Activated naive CD4-positive, alpha-beta T cell treated with anti-CD3 and anti-CD28 coated beads for 36 hours (primary cell): ENCODE measurements around the gene ITPRIP. TPM values are rescaled to one million over a fixed set of nuclear protein-coding genes. Genes with fewer than 3 reads are reported as not detected.

Source experiments
- CTCF ChIA-PET: fragments of 350-600 bp; sonication (Branson Sonifier 250); formaldehyde crosslinking; loops from one replicate; lab custom pipeline; 2021; ENCODE audit warnings: antibody characterized with exemption; lab: Charles Lee
- DNase-seq: peaks from one replicate; pipeline ENCODE4 v3.0.0-alpha.2; 2020
- H3K27ac Mint-ChIP-seq: one replicate; pipeline ENCODE4 v1.8.0; 2021; ENCODE audit warnings: mild to moderate bottlenecking, mixed read lengths
- H3K27me3 Mint-ChIP-seq: one replicate; pipeline ENCODE4 v1.8.0; 2021; ENCODE audit warnings: low read depth, mixed read lengths
- H3K36me3 Mint-ChIP-seq: one replicate; pipeline ENCODE4 v1.8.0; 2021; ENCODE audit warnings: low read depth, mixed read lengths
- H3K4me1 Mint-ChIP-seq: one replicate; pipeline ENCODE4 v1.8.0; 2021; ENCODE audit warnings: low read depth, mixed read lengths
- H3K4me3 Mint-ChIP-seq: one replicate; pipeline ENCODE4 v1.8.0; 2021; ENCODE audit warnings: mild to moderate bottlenecking, moderate library complexity, mixed read lengths
- H3K9me3 Mint-ChIP-seq: one replicate; pipeline ENCODE4 v1.8.0; 2021; ENCODE audit warnings: mixed read lengths
- intact Hi-C: fragments of 100-400 bp; cut with micrococcal nuclease; formaldehyde crosslinking; loops from one replicate; pipeline ENCODE4 v1.15.1; 2023
- total RNA-seq, 2 experiments: library from RNA; stranded (reverse); gene quantifications; one replicate each; pipeline ENCODE4 v1.2.3, GENCODE V29; 2021

Gene ITPRIP
- total RNA-seq, 2 experiments from 2014 or later, result 24.5 to 25.3 TPM

DNA sequence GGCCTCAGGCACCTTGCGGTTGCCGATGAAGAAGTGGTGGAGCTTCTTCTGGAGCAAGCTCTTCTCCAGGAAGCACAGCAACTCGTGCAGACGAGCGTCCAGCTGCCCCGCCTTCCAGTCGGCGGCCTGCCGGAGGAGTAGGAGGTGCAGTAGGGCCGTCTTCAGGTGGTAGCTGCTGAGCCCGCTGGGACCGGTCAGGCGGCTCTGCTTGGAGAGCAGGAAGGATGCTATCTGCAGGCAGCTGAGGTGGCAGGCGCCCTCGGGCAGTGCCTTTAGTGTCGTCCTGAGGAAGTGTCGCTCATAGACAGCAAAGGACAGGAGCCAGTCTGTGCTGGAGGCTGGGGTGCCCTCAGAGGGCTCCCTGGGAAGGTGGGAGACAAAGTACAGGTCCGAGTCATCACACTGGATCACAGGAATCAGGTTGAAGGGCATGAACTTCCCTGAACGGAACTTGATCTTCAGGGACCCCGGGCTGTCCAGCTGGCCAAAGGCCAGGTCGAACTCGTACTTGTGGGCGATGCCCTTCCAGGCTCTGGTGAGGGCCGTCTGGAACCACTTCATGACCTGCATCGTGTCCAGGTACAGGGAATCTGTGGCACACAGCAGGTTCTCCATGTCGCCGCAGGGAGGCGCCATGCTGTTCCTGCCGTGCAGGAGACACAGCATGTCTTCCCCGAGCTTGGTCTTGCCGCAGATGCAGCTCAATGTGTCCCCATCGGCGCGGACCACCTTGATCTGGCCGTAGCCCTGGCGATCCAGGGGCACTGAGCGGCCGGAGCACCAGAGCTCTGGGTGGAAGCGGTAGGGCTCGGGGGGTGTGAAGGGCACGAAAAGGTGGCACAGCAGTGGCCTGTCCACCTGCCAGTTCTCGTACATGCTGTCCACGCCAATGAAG is 23.4 kb downstream of the ITPRIP start:
- CTCF ChIA-PET, result interaction anchor here (1.1 to 13.4 kb wide), 4 partner anchors 9 to 34 kb away, joined by 3 to 201 read pairs (median 6); partner anchors contain the start of gene ITPRIP
- Mint-ChIP-seq H3K36me3 (peaks cover 28% of the 10 kb centered on the region), H3K4me1 (peaks cover 38% of the 10 kb centered on the region), H3K9me3 (no peaks in the 10 kb centered on the region), H3K27ac (no peak overlapping the region), H3K27me3 (no peaks in the 10 kb centered on the region), H3K4me3 (no peak overlapping the region)
- DNase-seq, result no peak
- intact Hi-C loops, result no loop called here

DNA sequence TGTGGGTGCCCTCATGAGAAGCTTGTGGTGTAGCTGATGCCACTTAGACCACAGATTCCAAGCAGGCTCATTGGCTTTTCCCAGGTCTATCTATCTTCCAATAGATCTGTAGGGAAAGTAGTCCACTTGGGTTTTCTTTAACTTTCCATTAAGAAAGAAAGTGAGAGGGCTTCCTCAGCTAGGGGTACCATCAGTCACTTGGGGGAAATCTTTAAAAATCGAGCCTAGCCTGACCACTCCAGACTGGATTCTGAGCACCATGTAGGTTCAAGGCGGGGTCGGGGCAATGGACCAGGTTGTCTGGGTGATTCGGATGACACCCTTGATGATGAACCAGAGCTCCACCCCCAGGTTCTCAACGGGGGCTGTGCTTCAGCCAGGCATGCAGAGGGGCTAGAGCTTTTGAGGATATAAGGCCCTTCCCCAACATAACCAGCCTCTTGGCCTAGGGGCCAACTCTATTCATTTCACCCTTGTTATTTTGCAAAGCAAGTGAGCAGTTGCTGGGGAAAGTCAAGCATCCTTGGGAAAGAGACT is 27.0 kb downstream of the ITPRIP start:
- Mint-ChIP-seq H3K9me3 (no peaks in the 10 kb centered on the region), H3K27ac (no peak overlapping the region), H3K36me3 (peaks cover 30% of the 10 kb centered on the region), H3K27me3 (no peaks in the 10 kb centered on the region), H3K4me3 (no peak overlapping the region), H3K4me1 (peaks cover 45% of the 10 kb centered on the region)
- intact Hi-C loops, result no loop called here
- DNase-seq, result no peak
- CTCF ChIA-PET, result interaction anchor here (1.2 to 13.4 kb wide), 4 partner anchors 10 to 43 kb away, joined by 4 to 201 read pairs (median 6); partner anchors contain the start of gene CFAP58

DNA sequence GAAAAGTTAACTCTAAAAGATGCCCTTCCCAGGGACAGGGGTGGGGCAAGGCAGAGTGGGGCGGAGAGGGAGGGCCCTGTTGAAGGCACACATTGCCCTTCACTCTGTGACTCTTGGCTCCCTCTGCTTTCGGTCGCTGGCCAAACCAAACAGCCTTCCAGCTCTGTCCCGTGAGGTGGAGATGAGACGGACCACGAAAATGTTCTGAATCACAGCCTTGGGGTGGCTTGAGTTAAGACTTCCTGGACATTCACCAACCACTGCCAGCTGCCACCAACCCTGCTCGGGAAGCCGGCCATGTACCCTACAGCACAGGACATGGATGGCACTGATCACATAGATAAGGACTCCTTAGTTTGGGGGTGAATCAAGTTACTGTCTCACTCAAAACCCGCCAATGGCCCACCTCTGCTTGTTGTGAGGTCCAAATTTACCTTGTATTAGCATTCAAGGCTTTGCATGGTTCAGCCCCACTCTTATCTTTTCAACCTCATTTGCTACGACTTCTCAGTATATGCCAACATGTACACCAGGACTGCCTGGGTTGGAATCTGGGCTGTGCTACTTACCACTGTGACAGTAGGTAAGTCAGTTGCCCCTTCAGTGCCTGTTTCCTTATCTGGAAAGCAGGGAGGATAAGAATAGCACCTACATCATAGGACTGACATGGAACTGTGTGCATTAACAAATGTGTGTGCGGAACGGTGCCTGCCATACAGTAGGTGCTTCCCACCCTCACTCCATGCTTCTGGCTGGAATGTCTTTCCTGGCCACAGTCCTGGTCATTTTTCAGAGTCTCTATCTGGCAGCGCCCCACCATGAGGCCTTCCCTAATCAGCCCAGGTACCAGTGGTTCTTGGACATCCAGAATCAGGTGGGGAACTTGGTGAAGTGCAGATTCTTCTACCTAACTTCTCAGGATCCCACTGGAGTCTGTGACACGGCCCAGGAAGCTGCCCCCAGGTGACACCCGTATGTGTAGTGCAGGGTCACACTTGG is 28.0 kb downstream of the ITPRIP start:
- Mint-ChIP-seq H3K27me3 (peaks cover 3% of the 10 kb centered on the region), H3K9me3 (no peaks in the 10 kb centered on the region), H3K4me1 (peaks cover 52% of the 10 kb centered on the region), H3K4me3 (no peak overlapping the region), H3K36me3 (peaks cover 24% of the 10 kb centered on the region), H3K27ac (no peak overlapping the region)
- CTCF ChIA-PET, result interaction anchor here (1.5 to 13.4 kb wide), 4 partner anchors 11 to 36 kb away, joined by 4 to 201 read pairs (median 6); no protein-coding TSS in a partner anchor
- no peak for DNase-seq
- intact Hi-C loops, result no loop called here

DNA sequence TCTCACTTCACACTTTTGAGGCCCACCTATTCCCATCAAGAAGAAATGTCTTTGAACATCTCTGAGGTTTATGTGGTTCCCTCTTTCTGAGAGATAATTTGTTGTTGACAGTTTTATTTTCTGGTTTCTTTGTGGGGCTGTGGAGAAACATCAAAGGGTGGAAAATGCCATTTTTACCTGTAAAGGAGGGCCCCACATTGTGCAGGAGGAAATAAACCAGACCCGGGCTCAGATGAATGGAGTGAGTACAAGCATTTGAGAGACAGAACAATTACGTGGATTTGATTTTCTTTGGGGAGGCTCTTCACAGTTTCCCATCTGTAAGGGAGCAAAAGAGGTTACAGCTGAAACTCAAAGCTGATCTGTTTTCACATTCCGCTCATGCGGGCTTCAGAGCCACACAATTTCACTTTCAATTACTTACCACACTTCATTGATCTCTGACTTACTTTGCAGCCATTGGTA is 29.8 kb downstream of the ITPRIP start:
- Mint-ChIP-seq H3K27ac (peak overlapping the region; percentile 89), H3K27me3 (peaks cover 3% of the 10 kb centered on the region), H3K4me1 (peaks cover 60% of the 10 kb centered on the region), H3K4me3 (peak overlapping the region; percentile 17), H3K9me3 (no peaks in the 10 kb centered on the region), H3K36me3 (peaks cover 19% of the 10 kb centered on the region)
- CTCF ChIA-PET, result interaction anchor here (4.1 to 13.4 kb wide), 3 partner anchors 14 to 40 kb away, joined by 67 to 201 read pairs (median 177); partner anchors contain the start of gene ITPRIP
- intact Hi-C loops, result loop anchor here (1.0 kb wide), 4 partner anchors 14 to 40 kb away; partner anchors contain the start of gene ITPRIP
- peak; percentile 58 for DNase-seq

DNA sequence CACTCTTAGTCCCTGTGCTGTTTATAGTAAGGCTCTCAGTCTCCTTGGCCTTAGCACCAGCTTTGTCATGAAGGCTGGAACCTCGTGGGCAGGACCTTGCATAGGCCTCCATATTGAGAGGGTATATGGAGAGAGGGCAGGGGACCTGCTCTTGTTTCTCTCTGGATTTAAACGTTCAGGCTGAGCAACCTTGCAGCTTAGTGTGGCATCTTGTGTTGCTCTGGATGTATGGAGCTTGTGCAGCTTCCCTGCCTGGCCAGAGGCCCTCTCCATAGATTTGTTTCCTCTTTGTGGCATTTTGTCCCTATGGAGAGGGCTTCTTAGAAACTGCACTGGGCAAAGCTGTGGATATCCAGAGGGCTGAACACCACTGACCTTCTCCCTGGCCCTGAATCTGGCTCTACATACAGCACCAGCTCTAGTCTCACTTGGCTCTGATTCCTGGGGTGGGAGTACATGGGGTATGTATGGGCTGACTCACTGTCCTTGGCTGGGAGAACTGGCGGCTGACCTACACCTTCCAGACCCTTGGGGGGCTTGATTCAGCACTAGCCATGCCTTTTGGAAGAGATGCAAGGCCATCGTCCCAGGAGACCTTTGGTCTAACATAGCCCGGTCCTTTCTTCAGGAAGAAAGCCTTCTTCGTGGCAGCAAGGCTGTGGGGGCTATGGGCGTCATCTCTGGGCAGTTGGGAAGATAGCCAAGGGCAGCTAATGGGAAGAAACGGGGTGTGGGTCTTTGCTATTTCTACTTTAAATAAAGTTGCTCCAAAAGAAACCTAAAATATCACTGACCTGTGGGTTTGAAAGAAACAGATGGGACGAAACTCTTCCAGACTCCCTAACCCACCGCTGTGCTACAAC is 30.5 kb downstream of the ITPRIP start:
- intact Hi-C loops, result loop anchor here (1.0 kb wide), 4 partner anchors 14 to 40 kb away; partner anchors contain the start of gene ITPRIP
- H3K9me3 Mint-ChIP-seq, result no peaks in the 10 kb centered on the region
- H3K27me3 Mint-ChIP-seq, result peaks cover 3% of the 10 kb centered on the region
- H3K4me3 Mint-ChIP-seq, result no peak overlapping the region
- H3K4me1 Mint-ChIP-seq, result peaks cover 62% of the 10 kb centered on the region
- DNase-seq, result no peak
- peak overlapping the region; percentile 89 for H3K27ac Mint-ChIP-seq
- CTCF ChIA-PET, result interaction anchor here (0.6 to 13.4 kb wide), 9 partner anchors 13 to 53 kb away, joined by 3 to 201 read pairs (median 30); partner anchors contain the start of genes CFAP58, GSTO1 and ITPRIP
- H3K36me3 Mint-ChIP-seq, result peaks cover 14% of the 10 kb centered on the region

DNA sequence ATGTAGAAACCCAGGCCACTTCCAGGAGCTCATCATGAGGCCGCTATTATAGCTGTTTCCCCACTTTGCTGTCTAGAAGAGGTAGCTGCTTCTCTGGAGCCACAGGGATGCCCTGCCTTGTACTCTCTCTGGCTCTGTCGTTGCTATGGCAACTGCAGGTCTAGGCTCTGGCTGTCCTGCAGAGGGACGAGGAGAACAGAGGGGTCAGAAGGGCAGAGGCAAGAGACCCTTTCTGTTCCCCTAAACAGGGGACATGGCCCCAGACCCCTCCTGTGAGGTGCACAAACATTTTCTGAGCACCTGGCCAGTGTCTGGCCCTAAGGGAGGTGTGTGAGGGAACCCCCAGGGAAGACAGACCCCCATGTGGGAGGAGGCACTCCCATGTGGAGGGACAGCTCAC is 31.4 kb downstream of the ITPRIP start:
- Mint-ChIP-seq H3K27me3 (peaks cover 3% of the 10 kb centered on the region), H3K36me3 (peaks cover 5% of the 10 kb centered on the region), H3K27ac (no peak overlapping the region), H3K4me3 (no peak overlapping the region), H3K9me3 (no peaks in the 10 kb centered on the region), H3K4me1 (peaks cover 58% of the 10 kb centered on the region)
- intact Hi-C loops, result no loop called here
- CTCF ChIA-PET, result interaction anchor here (0.5 to 13.4 kb wide), 10 partner anchors 8 to 274 kb away, joined by 3 to 201 read pairs (median 26); partner anchors contain the start of genes CFAP58, GSTO1 and ITPRIP
- DNase-seq, result no peak

DNA sequence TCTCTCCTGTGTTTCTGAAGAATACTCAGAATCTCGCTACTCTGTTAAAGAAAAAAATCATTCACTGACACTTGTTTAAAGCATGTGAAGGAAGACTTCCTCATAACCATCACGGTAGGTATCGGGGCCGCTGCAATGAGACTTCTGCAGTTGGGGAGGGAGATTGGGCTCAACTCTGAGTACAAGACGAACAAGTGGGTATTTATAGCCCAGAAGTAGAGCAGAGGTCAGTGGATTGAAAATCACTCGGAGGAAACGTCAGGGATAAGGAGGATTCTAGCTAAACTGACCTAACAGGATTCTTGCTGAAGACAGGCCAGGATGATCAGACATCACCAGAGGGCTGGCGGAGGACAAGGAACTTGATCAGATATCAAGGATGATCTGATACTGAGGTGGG is 33.3 kb downstream of the ITPRIP start:
- peaks cover 3% of the 10 kb centered on the region for H3K27me3 Mint-ChIP-seq
- no peak overlapping the region for H3K4me3 Mint-ChIP-seq
- peaks cover 5% of the 10 kb centered on the region for H3K36me3 Mint-ChIP-seq
- no peak for DNase-seq
- intact Hi-C loops, result loop anchor here (1.0 kb wide), 2 partner anchors 14 to 45 kb away; no protein-coding TSS in a partner anchor
- no peak overlapping the region for H3K27ac Mint-ChIP-seq
- H3K4me1 Mint-ChIP-seq, result peaks cover 65% of the 10 kb centered on the region
- CTCF ChIA-PET, result interaction anchor here (1.0 to 13.4 kb wide), 8 partner anchors 10 to 49 kb away, joined by 4 to 201 read pairs (median 46); partner anchors contain the start of genes CFAP58 and ITPRIP
- H3K9me3 Mint-ChIP-seq, result no peaks in the 10 kb centered on the region

DNA sequence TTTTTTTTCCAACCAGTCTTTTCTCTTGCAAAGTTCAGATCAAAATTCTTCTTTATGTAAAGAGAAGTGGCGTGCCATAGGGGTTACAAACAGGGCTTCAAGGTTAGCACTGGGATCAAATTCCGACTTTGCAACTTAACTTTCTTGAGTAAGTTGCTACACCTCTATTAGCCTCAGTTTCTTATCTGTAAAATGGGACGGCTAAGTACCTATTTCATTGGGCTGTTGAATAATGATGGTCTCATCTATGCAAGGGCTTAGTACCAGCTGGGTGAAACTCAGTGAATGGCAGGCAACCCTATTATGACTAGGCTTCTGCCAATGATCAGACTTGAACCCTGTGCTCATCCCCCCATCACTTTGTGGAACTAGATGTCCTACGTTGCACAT is 33.9 kb downstream of the ITPRIP start:
- DNase-seq, result no peak
- peaks cover 3% of the 10 kb centered on the region for H3K27me3 Mint-ChIP-seq
- intact Hi-C loops, result no loop called here
- no peak overlapping the region for H3K4me3 Mint-ChIP-seq
- H3K4me1 Mint-ChIP-seq, result peaks cover 63% of the 10 kb centered on the region
- CTCF ChIA-PET, result interaction anchor here (0.6 to 13.4 kb wide), 7 partner anchors 10 to 50 kb away, joined by 4 to 201 read pairs (median 63); partner anchors contain the start of genes CFAP58 and ITPRIP
- H3K27ac Mint-ChIP-seq, result no peak overlapping the region
- H3K36me3 Mint-ChIP-seq, result peaks cover 2% of the 10 kb centered on the region
- no peaks in the 10 kb centered on the region for H3K9me3 Mint-ChIP-seq

DNA sequence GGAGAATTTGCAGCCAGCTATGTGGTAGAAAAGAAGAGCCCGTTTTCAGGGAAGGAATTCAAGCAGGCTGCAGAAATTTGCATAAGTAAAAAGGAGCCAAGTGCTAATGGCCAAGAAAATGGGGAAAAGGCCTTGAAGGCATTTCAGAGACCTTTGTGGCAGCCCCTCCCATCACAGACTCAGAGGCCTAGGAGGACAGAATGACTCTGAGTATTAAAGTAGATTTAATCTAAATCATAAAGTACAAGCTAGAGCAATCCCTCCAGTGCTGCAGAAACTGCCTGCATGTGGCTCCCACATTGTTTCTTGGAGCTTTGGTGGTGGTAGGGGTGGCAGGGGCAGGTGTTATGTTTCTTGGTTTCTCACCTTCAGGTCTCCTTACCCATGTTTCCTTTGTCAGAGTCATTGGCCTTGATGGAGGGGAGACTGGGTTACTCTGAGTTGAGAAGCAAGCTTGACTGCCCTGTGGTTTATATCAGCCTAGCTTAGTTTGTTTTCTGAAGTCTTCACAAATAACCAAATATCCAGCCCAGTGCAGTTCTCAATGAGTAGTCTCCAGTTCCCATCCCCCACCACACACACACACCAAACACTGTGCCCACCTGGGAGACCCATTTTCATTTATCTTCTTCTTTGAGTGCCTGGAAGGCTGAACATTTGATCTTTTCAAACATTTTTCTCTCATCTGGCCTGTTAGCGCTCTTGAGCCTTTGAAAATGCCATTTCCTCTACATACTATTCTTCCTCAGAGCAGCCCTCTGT is 34.5 kb downstream of the ITPRIP start:
- H3K36me3 Mint-ChIP-seq, result peaks cover 2% of the 10 kb centered on the region
- H3K4me1 Mint-ChIP-seq, result peaks cover 57% of the 10 kb centered on the region
- H3K27me3 Mint-ChIP-seq, result peaks cover 3% of the 10 kb centered on the region
- H3K4me3 Mint-ChIP-seq, result no peak overlapping the region
- no peak overlapping the region for H3K27ac Mint-ChIP-seq
- H3K9me3 Mint-ChIP-seq, result no peaks in the 10 kb centered on the region
- CTCF ChIA-PET, result interaction anchor here (0.6 to 13.4 kb wide), 4 partner anchors 9 to 45 kb away, joined by 4 to 201 read pairs (median 104); partner anchors contain the start of gene ITPRIP
- no peak for DNase-seq
- intact Hi-C loops, result no loop called here
